ENCODE results near the gene SPATA18.

The SPATA18 gene

GRCh38 chr4:52105276-52105675, 54.2 kb downstream of the SPATA18 start:
- Histone ChIP-seq H3K27me3 (ENCODE audit: control insufficient read depth, insufficient read depth, low read length) (no peaks in the 10 kb centered on the region), H3K4me1 (ENCODE audit: control insufficient read depth, insufficient read depth, low read length) (no peaks in the 10 kb centered on the region), H3K4me3 (ENCODE audit: low read length) (no peak overlapping the region), H3K9me3 (ENCODE audit: control insufficient read depth, insufficient read depth, low read length) (no peaks in the 10 kb centered on the region), H3K27ac (ENCODE audit: low read length) (no peak overlapping the region), H3K36me3 (ENCODE audit: control insufficient read depth, insufficient read depth, low read length) (no peaks in the 10 kb centered on the region)
- WGBS (ENCODE audit: insufficient coverage, insufficient read length) = no CpG with 5 or more reads among the region's 5 CpGs
- DNase-seq (ENCODE audit: low read depth, low spot score) = no peak

DNA sequence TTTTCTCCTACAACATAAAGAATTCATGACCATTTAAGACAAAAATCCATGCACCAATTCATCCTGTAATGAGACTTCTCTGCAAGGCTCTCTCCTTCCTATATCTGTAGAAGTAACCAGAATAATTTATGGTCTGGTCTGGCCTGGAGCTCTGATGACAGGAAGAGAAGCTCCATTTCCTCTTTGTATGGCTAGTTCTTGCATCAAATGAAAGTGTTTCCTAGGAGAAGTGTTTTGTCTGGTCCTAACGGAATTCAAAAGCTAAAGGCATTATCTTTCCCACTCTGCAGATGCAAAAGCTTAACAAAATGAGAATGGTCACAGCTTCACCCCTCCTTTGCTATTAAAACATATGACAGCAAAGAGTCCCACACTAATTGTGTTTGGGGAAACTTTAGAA, 55.1 kb downstream of the SPATA18 start:
- no peaks in the 10 kb centered on the region for H3K27me3 ChIP-seq (ENCODE audit: control insufficient read depth, insufficient read depth, low read length)
- H3K36me3 ChIP-seq (ENCODE audit: control insufficient read depth, insufficient read depth, low read length) = no peaks in the 10 kb centered on the region
- H3K4me1 ChIP-seq (ENCODE audit: control insufficient read depth, insufficient read depth, low read length) = no peaks in the 10 kb centered on the region
- H3K27ac ChIP-seq (ENCODE audit: low read length) = no peak overlapping the region
- H3K4me3 ChIP-seq (ENCODE audit: low read length) = no peak overlapping the region
- WGBS (ENCODE audit: insufficient coverage, insufficient read length) = no CpG with 5 or more reads among the region's 1 CpG
- H3K9me3 ChIP-seq (ENCODE audit: control insufficient read depth, insufficient read depth, low read length) = no peaks in the 10 kb centered on the region
- DNase-seq (ENCODE audit: low read depth, low spot score) = no peak

DNA sequence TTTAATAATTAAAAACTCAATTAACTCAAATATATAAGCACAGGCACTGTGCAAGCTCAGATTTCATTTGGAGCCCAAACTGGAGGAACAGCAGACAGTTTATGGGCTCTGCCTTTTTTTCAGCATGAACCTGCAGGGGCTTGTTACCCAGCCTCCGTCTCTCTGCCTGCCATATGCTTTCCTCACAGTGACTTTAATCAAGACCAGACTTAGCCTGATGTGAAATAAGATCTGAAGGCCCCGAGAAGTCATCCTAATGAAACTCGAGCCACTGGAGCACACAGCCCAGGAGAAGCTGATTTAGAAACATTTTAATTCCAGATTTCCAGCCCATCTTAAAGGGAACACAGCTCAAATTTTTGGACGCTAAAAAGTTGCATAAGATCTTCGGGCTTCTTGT, 55.6 kb downstream of the SPATA18 start:
- Histone ChIP-seq H3K9me3 (ENCODE audit: control insufficient read depth, insufficient read depth, low read length) (no peaks in the 10 kb centered on the region), H3K27ac (ENCODE audit: low read length) (no peak overlapping the region), H3K36me3 (ENCODE audit: control insufficient read depth, insufficient read depth, low read length) (no peaks in the 10 kb centered on the region), H3K27me3 (ENCODE audit: control insufficient read depth, insufficient read depth, low read length) (no peaks in the 10 kb centered on the region), H3K4me3 (ENCODE audit: low read length) (no peak overlapping the region), H3K4me1 (ENCODE audit: control insufficient read depth, insufficient read depth, low read length) (no peaks in the 10 kb centered on the region)
- WGBS (ENCODE audit: insufficient coverage, insufficient read length) = no CpG with 5 or more reads among the region's 5 CpGs
- DNase-seq (ENCODE audit: low read depth, low spot score) = no peak

DNA sequence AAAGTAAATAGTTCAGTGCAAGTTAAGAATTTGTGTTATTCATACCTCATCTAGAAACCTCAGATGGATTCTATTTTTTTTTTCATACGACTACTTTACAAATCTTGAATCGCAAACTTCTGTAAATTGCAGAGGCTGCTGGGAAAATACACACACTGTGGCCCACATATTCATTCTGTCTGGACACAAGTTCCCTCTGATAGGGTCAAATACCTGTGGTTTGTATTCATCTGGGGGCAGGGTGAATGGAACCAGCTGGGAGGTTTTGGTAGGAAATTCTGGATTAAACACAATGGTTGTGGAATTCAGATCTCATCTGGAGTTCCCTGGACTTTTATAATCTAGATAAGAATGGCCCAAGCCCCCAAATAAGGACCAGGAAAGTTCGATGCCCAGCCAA, 56.2 kb downstream of the SPATA18 start:
- no peak overlapping the region for H3K4me3 ChIP-seq (ENCODE audit: low read length)
- H3K27ac ChIP-seq (ENCODE audit: low read length) = no peak overlapping the region
- no peaks in the 10 kb centered on the region for H3K9me3 ChIP-seq (ENCODE audit: control insufficient read depth, insufficient read depth, low read length)
- H3K36me3 ChIP-seq (ENCODE audit: control insufficient read depth, insufficient read depth, low read length) = no peaks in the 10 kb centered on the region
- DNase-seq (ENCODE audit: low read depth, low spot score) = no peak
- no CpG with 5 or more reads among the region's 3 CpGs for WGBS (ENCODE audit: insufficient coverage, insufficient read length)
- no peaks in the 10 kb centered on the region for H3K27me3 ChIP-seq (ENCODE audit: control insufficient read depth, insufficient read depth, low read length)
- H3K4me1 ChIP-seq (ENCODE audit: control insufficient read depth, insufficient read depth, low read length) = no peaks in the 10 kb centered on the region

DNA sequence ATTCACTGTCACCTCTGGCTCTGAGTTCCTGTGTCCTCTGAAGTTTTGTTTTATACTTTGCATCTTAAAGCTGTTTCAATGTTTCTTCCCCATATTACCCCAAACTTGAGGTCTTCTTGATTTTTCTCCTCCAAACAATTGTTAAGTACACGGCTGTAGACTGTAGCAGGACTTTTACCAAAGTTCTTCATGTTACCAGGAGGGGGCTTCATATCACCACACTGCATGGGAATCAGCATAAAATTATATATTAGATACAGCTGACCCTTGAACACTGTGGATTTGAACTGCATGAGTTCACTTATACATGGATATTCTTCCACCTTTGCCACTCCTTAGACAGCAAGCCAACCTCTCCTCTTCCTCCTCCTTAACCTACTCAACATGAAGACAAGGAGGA, 56.6 kb downstream of the SPATA18 start:
- WGBS (ENCODE audit: insufficient coverage, insufficient read length) = no CpG with 5 or more reads among the region's 1 CpG
- no peak for DNase-seq (ENCODE audit: low read depth, low spot score)
- H3K4me1 ChIP-seq (ENCODE audit: control insufficient read depth, insufficient read depth, low read length) = no peaks in the 10 kb centered on the region
- no peaks in the 10 kb centered on the region for H3K27me3 ChIP-seq (ENCODE audit: control insufficient read depth, insufficient read depth, low read length)
- no peaks in the 10 kb centered on the region for H3K9me3 ChIP-seq (ENCODE audit: control insufficient read depth, insufficient read depth, low read length)
- no peaks in the 10 kb centered on the region for H3K36me3 ChIP-seq (ENCODE audit: control insufficient read depth, insufficient read depth, low read length)
- H3K27ac ChIP-seq (ENCODE audit: low read length) = no peak overlapping the region
- no peak overlapping the region for H3K4me3 ChIP-seq (ENCODE audit: low read length)

DNA sequence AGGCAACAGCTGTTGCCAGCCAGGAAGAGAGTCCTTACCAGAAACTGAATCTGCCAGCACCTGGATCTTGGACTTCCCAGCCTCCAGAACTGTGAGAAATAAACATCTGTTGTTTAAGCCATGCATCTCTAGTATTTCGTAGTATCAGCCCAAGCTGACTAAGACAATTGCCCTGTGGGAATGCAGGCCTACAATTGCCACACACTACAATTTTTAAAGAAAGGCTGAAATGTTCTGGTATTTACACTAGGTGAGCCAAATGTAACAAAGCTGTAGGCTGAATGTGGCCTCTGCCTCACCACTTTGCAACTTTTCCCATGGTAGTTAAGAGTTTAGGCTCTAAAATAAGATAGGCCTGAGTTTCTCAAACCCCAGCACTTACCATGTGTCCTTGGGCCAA, 59.1 kb downstream of the SPATA18 start:
- Histone ChIP-seq H3K9me3 (ENCODE audit: control insufficient read depth, insufficient read depth, low read length) (no peaks in the 10 kb centered on the region), H3K27me3 (ENCODE audit: control insufficient read depth, insufficient read depth, low read length) (no peaks in the 10 kb centered on the region), H3K4me3 (ENCODE audit: low read length) (no peak overlapping the region), H3K27ac (ENCODE audit: low read length) (no peak overlapping the region), H3K4me1 (ENCODE audit: control insufficient read depth, insufficient read depth, low read length) (no peaks in the 10 kb centered on the region), H3K36me3 (ENCODE audit: control insufficient read depth, insufficient read depth, low read length) (no peaks in the 10 kb centered on the region)
- DNase-seq (ENCODE audit: low read depth, low spot score) = no peak
- no CpG with 5 or more reads among the region's 1 CpG for WGBS (ENCODE audit: insufficient coverage, insufficient read length)

GRCh38 chr4:52111995-52112394, 60.9 kb downstream of the SPATA18 start:
- H3K27me3 ChIP-seq (ENCODE audit: control insufficient read depth, insufficient read depth, low read length) = no peaks in the 10 kb centered on the region
- DNase-seq (ENCODE audit: low read depth, low spot score) = no peak
- no peaks in the 10 kb centered on the region for H3K36me3 ChIP-seq (ENCODE audit: control insufficient read depth, insufficient read depth, low read length)
- no CpG with 5 or more reads among the region's 1 CpG for WGBS (ENCODE audit: insufficient coverage, insufficient read length)
- H3K27ac ChIP-seq (ENCODE audit: low read length) = no peak overlapping the region
- no peaks in the 10 kb centered on the region for H3K4me1 ChIP-seq (ENCODE audit: control insufficient read depth, insufficient read depth, low read length)
- no peaks in the 10 kb centered on the region for H3K9me3 ChIP-seq (ENCODE audit: control insufficient read depth, insufficient read depth, low read length)
- H3K4me3 ChIP-seq (ENCODE audit: low read length) = no peak overlapping the region

- Histone ChIP-seq H3K27ac (ENCODE audit: low read length) (no peak overlapping the region), H3K4me3 (ENCODE audit: low read length) (no peak overlapping the region), H3K27me3 (ENCODE audit: control insufficient read depth, insufficient read depth, low read length) (no peaks in the 10 kb centered on the region), H3K9me3 (ENCODE audit: control insufficient read depth, insufficient read depth, low read length) (no peaks in the 10 kb centered on the region), H3K4me1 (ENCODE audit: control insufficient read depth, insufficient read depth, low read length) (no peaks in the 10 kb centered on the region), H3K36me3 (ENCODE audit: control insufficient read depth, insufficient read depth, low read length) (no peaks in the 10 kb centered on the region)
- WGBS (ENCODE audit: insufficient coverage, insufficient read length) = no CpG with 5 or more reads among the region's 1 CpG
- DNase-seq (ENCODE audit: low read depth, low spot score) = no peak
Measured at GRCh38 chr4:52112411-52112810, 61.3 kb downstream of the SPATA18 start.

GRCh38 chr4:52116641-52117040, 65.5 kb downstream of the SPATA18 start:
- no peak overlapping the region for H3K27ac ChIP-seq (ENCODE audit: low read length)
- WGBS (ENCODE audit: insufficient coverage, insufficient read length) = no CpG with 5 or more reads among the region's 2 CpGs
- no peaks in the 10 kb centered on the region for H3K4me1 ChIP-seq (ENCODE audit: control insufficient read depth, insufficient read depth, low read length)
- no peaks in the 10 kb centered on the region for H3K27me3 ChIP-seq (ENCODE audit: control insufficient read depth, insufficient read depth, low read length)
- no peaks in the 10 kb centered on the region for H3K9me3 ChIP-seq (ENCODE audit: control insufficient read depth, insufficient read depth, low read length)
- H3K4me3 ChIP-seq (ENCODE audit: low read length) = no peak overlapping the region
- H3K36me3 ChIP-seq (ENCODE audit: control insufficient read depth, insufficient read depth, low read length) = no peaks in the 10 kb centered on the region
- DNase-seq (ENCODE audit: low read depth, low spot score) = no peak

- Histone ChIP-seq H3K27me3 (ENCODE audit: control insufficient read depth, insufficient read depth, low read length) (no peaks in the 10 kb centered on the region), H3K27ac (ENCODE audit: low read length) (no peak overlapping the region), H3K9me3 (ENCODE audit: control insufficient read depth, insufficient read depth, low read length) (no peaks in the 10 kb centered on the region; the same call in 1 of the 2 replicates), H3K4me3 (ENCODE audit: low read length) (no peak overlapping the region), H3K36me3 (ENCODE audit: control insufficient read depth, insufficient read depth, low read length) (no peaks in the 10 kb centered on the region), H3K4me1 (ENCODE audit: control insufficient read depth, insufficient read depth, low read length) (no peaks in the 10 kb centered on the region)
- no peak for DNase-seq (ENCODE audit: low read depth, low spot score)
- WGBS (ENCODE audit: insufficient coverage, insufficient read length) = no CpG with 5 or more reads among the region's 3 CpGs
Measured at GRCh38 chr4:52126226-52126625, 75.1 kb downstream of the SPATA18 start.

- no peaks in the 10 kb centered on the region; the same call in 1 of the 2 replicates for H3K9me3 ChIP-seq (ENCODE audit: control insufficient read depth, insufficient read depth, low read length)
Measured at GRCh38 chr4:52126966-52127365, 75.9 kb downstream of the SPATA18 start.

More at GRCh38 chr4:52126966-52127365, 75.9 kb downstream of the SPATA18 start:
- Histone ChIP-seq H3K27ac (ENCODE audit: low read length) (no peak overlapping the region), H3K36me3 (ENCODE audit: control insufficient read depth, insufficient read depth, low read length) (no peaks in the 10 kb centered on the region), H3K4me3 (ENCODE audit: low read length) (no peak overlapping the region), H3K27me3 (ENCODE audit: control insufficient read depth, insufficient read depth, low read length) (no peaks in the 10 kb centered on the region), H3K4me1 (ENCODE audit: control insufficient read depth, insufficient read depth, low read length) (no peaks in the 10 kb centered on the region)
- no peak for DNase-seq (ENCODE audit: low read depth, low spot score)
- no CpG with 5 or more reads among the region's 5 CpGs for WGBS (ENCODE audit: insufficient coverage, insufficient read length)

All from iPS DF 6.9 (cell line).